ENCODE data around the gene MMP15.
A peak's percentile ranks its signal among the peaks of the same experiment; 100 is the strongest.

MMP15 gene

GRCh38 chr16:58031016-58031800, 5.7 kb downstream of the MMP15 start:
- Histone ChIP-seq H3K4me3 (no peak overlapping the region), H3K27ac (peak overlapping the region in 3 of 21 experiments; percentile 7 to 11 (median 7))

GRCh38 chr16:58032710-58033293, 7.2 kb downstream of the MMP15 start:
- H3K27ac ChIP-seq: no peak overlapping the region
- H3K4me3 ChIP-seq: no peak overlapping the region

- Histone ChIP-seq H3K4me3 (no peak overlapping the region), H3K27ac (no peak overlapping the region)
These were observed 8.7 kb downstream of the MMP15 start for GRCh38 chr16:58034128-58034685.

- Histone ChIP-seq H3K4me3 (no peak overlapping the region), H3K27ac (no peak overlapping the region)
These were observed 9.2 kb downstream of the MMP15 start for GRCh38 chr16:58034774-58035173.

GRCh38 chr16:58035356-58036170, 10.0 kb downstream of the MMP15 start:
- H3K4me3 ChIP-seq: no peak overlapping the region
- H3K27ac ChIP-seq: no peak overlapping the region

GRCh38 chr16:58036943-58037342, 11.4 kb downstream of the MMP15 start:
- H3K4me3 ChIP-seq: no peak overlapping the region
- H3K27ac ChIP-seq: no peak overlapping the region

DNA sequence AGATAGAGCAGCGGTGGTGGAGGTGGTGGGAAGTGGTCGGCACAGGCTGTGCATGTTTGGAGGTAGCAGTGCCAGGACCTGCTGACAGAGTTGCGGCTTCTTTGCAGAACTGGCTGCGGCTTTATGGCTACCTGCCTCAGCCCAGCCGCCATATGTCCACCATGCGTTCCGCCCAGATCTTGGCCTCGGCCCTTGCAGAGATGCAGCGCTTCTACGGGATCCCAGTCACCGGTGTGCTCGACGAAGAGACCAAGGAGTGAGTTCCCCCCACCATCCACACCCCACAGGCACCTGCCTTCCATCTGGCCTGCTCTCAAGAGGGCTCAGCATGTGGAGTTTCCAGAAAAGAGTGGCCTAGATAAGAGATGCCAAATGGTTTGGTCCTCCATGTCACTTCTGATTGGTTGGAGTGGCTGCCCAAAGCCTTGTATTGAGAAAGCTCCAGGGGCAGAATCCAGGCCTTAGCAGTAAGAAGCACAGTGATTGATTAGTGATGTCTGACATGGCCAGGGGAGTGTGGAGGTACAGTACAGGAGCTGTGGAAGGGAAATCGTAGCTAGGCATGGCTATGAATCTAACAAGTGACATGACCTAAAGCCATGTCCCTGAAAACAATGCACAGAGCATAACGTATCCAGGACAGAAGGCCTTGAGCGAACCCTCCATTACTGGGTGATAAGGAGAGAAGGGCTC, 12.0 kb downstream of the MMP15 start:
- no peak overlapping the region for H3K4me3 ChIP-seq
- H3K27ac ChIP-seq: no peak overlapping the region

- Histone ChIP-seq H3K4me3 (no peak overlapping the region), H3K27ac (no peak overlapping the region)
These were observed 12.7 kb downstream of the MMP15 start for GRCh38 chr16:58038219-58038641.

DNA sequence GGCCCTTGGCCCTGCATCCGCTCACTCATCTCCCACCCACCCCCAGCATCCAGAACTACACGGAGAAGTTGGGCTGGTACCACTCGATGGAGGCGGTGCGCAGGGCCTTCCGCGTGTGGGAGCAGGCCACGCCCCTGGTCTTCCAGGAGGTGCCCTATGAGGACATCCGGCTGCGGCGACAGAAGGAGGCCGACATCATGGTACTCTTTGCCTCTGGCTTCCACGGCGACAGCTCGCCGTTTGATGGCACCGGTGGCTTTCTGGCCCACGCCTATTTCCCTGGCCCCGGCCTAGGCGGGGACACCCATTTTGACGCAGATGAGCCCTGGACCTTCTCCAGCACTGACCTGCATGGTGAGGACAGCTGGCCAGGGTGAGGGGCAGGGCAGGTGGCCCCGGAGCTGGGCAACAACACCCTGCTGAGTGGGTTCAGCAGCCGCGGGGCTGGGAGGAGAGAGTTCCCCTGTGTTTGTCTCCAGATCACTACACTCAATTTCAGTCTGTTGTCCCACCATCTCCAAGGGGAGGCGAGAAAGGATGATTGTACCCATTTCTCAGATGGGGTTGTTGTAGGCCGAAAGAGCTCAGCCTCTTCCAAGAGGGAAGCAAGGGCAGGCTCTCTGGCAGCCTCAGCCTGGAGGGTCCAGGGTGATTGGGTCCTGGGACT, 14.4 kb downstream of the MMP15 start:
- H3K4me3 ChIP-seq: no peak overlapping the region
- H3K27ac ChIP-seq: no peak overlapping the region

DNA sequence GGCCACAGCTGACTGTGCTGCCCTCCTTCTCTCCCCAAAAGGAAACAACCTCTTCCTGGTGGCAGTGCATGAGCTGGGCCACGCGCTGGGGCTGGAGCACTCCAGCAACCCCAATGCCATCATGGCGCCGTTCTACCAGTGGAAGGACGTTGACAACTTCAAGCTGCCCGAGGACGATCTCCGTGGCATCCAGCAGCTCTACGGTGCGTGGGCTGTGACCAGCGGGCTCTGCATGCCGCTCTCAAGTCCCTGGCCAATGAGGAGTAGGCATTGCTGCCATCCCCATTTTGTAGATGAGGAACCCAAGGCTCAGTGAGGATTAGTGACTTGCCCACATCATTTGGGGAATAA, 14.9 kb downstream of the MMP15 start:
- H3K27ac ChIP-seq: no peak overlapping the region
- no peak overlapping the region for H3K4me3 ChIP-seq

DNA sequence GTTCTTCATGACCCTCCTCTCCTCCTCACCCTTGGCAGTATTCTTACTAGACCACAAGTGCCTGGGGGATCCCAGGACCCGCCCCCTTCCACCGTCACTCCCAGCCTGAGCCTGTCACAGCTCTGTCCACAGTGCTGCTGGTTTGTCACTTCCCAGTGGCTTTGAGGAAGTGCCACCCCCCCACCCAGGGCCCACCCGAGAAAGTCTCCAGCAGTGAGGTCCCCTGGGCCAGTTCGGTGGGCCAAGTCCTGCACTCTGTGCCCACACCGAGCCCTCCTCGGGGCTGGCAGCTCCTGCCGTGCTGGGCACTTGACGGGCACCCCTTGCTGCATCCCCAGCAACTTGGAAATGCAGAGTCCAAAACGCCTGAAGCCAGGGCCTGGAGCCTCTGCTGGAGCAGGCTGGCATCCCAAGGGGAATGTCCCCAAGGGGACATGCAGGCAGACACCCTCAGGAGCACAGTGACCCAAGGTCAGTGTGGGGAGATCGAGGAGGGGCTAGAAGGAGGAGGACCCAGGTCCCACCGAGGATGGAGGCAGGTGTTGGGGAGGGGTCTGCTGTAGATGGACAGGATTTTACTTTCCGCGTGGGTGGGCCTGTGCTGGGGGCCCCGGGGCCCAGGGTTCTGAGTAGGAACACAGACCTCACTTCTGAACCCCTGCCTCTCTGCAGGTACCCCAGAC, 15.5 kb downstream of the MMP15 start:
- no peak overlapping the region for H3K27ac ChIP-seq

DNA sequence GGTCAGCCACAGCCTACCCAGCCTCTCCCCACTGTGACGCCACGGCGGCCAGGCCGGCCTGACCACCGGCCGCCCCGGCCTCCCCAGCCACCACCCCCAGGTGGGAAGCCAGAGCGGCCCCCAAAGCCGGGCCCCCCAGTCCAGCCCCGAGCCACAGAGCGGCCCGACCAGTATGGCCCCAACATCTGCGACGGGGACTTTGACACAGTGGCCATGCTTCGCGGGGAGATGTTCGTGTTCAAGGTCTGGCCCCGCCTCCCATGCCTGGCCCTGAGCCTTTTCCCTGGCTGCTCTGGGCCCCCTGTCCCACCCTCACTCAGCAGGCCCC, 16.0 kb downstream of the MMP15 start:
- Histone ChIP-seq H3K27ac (no peak overlapping the region), H3K4me3 (no peak overlapping the region)

More for the DNA sequence above, 15.5 kb downstream of the MMP15 start:
- no peak overlapping the region for H3K4me3 ChIP-seq

DNA sequence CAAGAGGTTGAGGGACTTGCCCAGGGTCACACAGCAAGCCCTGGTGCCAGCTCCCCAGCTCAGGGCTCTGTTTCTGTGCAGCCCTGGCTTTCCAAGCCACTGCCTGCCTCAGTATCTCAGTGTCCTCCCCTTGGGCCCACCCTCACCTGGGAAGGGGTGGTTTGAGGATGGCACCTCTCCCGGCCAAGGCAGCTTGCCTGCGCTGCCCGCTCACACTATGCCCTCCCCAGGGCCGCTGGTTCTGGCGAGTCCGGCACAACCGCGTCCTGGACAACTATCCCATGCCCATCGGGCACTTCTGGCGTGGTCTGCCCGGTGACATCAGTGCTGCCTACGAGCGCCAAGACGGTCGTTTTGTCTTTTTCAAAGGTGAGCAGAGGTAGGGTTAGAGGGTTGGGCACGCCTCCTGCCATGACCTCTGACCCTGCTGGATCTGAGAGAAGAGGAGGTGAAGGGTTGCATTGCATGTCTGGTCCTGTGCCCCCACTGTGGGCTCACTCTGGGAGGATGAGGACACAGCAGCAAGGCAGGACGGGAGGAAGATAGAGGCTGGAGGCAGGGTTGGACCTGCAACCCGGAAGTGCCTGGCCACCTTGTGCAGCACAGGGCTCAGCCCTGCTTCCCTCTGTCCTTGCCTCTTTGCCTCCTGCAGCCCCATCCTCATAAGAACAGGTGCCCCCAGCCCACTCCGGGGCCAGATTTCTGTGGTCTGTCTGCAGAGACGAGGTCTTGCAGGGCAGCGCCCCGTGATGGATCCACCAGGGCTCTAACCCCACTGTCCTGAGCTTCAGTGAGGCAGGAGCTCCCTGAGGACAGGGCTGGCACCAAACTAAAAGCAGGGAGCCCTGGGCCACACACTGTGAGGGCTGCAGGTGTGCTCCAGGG, 16.7 kb downstream of the MMP15 start:
- Histone ChIP-seq H3K4me3 (no peak overlapping the region), H3K27ac (no peak overlapping the region)

GRCh38 chr16:58042886-58043515, 17.4 kb downstream of the MMP15 start:
- H3K27ac ChIP-seq: no peak overlapping the region
- H3K4me3 ChIP-seq: no peak overlapping the region

GRCh38 chr16:58043571-58044155, 18.1 kb downstream of the MMP15 start:
- no peak overlapping the region for H3K4me3 ChIP-seq
- H3K27ac ChIP-seq: no peak overlapping the region

DNA sequence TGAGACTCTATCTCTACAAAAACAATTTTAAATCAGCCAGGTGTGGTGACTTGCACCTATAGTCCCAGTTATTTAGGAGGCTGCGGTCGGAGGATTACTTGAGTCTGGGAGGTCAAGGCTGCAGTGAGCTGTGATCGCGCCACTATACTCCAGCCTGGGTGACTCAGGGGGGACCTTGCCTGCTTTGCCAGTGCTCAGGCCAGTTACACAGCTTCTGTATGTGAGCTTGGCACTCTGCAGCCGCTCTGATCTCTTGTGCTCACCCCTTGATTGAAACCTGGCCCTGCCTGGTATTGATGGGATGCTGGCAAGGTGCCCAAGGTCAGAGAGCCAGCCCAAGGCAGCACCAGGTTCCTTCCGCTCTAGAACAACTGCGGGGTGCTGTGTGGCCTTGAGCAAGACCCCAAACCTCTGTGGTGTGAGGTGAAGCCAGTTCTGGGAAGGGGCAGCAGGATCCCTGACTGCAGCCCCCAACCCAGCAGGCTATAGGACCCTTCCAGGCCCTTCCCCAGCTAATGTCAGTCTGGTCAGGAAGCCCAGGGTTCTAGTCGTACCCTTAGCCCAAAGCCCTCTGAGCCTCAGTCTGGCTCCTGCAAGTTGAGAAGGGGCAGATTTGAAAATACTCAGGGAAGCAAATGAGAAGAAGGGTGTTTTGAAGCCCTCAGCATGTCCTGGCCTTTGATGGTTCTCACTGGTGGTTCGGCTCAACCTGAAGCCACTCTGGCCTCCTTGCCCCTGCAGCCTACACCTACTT, 18.9 kb downstream of the MMP15 start:
- H3K27ac ChIP-seq: no peak overlapping the region
- H3K4me3 ChIP-seq: no peak overlapping the region

DNA sequence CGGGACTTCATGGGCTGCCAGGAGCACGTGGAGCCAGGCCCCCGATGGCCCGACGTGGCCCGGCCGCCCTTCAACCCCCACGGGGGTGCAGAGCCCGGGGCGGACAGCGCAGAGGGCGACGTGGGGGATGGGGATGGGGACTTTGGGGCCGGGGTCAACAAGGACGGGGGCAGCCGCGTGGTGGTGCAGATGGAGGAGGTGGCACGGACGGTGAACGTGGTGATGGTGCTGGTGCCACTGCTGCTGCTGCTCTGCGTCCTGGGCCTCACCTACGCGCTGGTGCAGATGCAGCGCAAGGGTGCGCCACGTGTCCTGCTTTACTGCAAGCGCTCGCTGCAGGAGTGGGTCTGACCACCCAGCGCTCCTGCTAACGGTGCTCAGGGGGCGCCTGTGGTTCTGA, 19.5 kb downstream of the MMP15 start:
- no peak overlapping the region for H3K27ac ChIP-seq
- H3K4me3 ChIP-seq: no peak overlapping the region
